Uterus (tissue), 2 donors: ENCODE measurements around the gene SOAT1.

Experiments
- CTCF ChIP-seq, 4 experiments: fragments of 200-600 bp in 2 of 4; fragments of 450-650 bp in 2 of 4; sonication (generic) in 2 of 4; IDR thresholded peaks; one replicate each; pipeline ENCODE4 v1.5.1; 2016 to 2019; ENCODE audit warnings: antibody characterized with exemption in 4 of 4, mild to moderate bottlenecking in 2 of 4, moderate library complexity in 1 of 4
- POLR2A ChIP-seq, 2 donors: fragments of 450-650 bp; IDR thresholded peaks; one replicate each; pipeline ENCODE4 v1.6.1; 2016; ENCODE audit warnings: antibody characterized with exemption in 2 of 2, mild to moderate bottlenecking in 1 of 2, moderate library complexity in 1 of 2

- TF ChIP-seq POLR2A (IDR thresholded peaks at IDR 0.05) (no peak), CTCF (IDR thresholded peaks at IDR 0.05) (no peak)
These were observed 57.7 kb downstream of the SOAT1 start for GRCh38 chr1:179351281-179351680.
